K562 (cell line): ENCODE measurements around the gene RNF213. TPM values are rescaled to one million over a fixed set of nuclear protein-coding genes. Genes with fewer than 3 reads are reported as not detected.
A peak's percentile ranks its signal among the peaks of the same experiment; 100 is the strongest.

Experiments used
- ATAC-seq: fragments of 200-7000 bp; cut with Tn5 transposase; 3 replicates; pipeline ENCODE4 v1.9.1; 2020; ENCODE audit warnings: moderate library complexity
- BruUV-seq: library from RNA; stranded (reverse); fragments of 400-500 nt; replicated peaks from 2 replicates; lab custom pipeline; 2021; lab: Mats Ljungman, UMichigan
- CTCF ChIA-PET: fragments of 300-600 bp; formaldehyde crosslinking; extraction: SDS; loops from one replicate; lab custom pipeline; 2021; ENCODE audit warnings: low intra/inter-chr PET ratio; lab: Yijun Ruan, JAX
- POLR2A ChIA-PET: fragments of 300-600, 350-650 bp; sonication (Branson Sonifier 250); formaldehyde crosslinking; extraction: SDS; loops from one replicate; lab custom pipeline; 2021; ENCODE audit warnings: antibody characterized with exemption, inconsistent platforms; lab: Yijun Ruan, JAX
- DNase-seq, 4 experiments: peaks; one replicate each; pipeline versions ENCODE4 v3.0.0 to v3.0.0-alpha.2; 2011 to 2018; ENCODE audit warnings: low spot score in 3 of 4, mixed read lengths in 3 of 4; ENCODE audit errors: extremely low read depth in 1 of 4
- FAIRE-seq: peaks from 2 replicates; lab custom pipeline; 2011; peaks lifted over from hg19 to GRCh38; lab: Jason Lieb, UNC
- H2AFZ ChIP-seq: 2 replicates; pipeline ENCODE4 v1.6.0; 2011; ENCODE audit warnings: low read depth, low read length, control low read depth, inconsistent platforms
- H3K27ac ChIP-seq: fragments of 200-600 bp; 3 replicates; pipeline ENCODE4 v1.8.0; 2011; ENCODE audit warnings: low read depth, mild to moderate bottlenecking, control low read depth, inconsistent platforms, low read length, moderate library complexity, mixed read lengths; ENCODE audit errors: extremely low read depth
- H3K27me3 ChIP-seq, 2 experiments: fragments of 300-600 bp in 1 of 2; 2 replicates in 1 of 2; 3 replicates in 1 of 2; pipeline versions ENCODE4 v1.6.0 to v1.8.0; 2011; ENCODE audit warnings: inconsistent platforms in 2 of 2, low read length in 2 of 2, mild to moderate bottlenecking in 1 of 2, mixed read lengths in 1 of 2, moderate library complexity in 1 of 2; ENCODE audit not compliant: control insufficient read depth in 2 of 2, insufficient read depth in 2 of 2
- H3K36me3 ChIP-seq: fragments of 300-600 bp; 3 replicates; pipeline ENCODE4 v1.8.0; 2011; ENCODE audit warnings: mild to moderate bottlenecking, low read length, inconsistent platforms; ENCODE audit not compliant: control insufficient read depth, insufficient read depth
- H3K4me1 ChIP-seq, 2 experiments: fragments of 200-600 bp in 1 of 2; replicated peaks in 1 of 2; 2 replicates in 1 of 2; 3 replicates in 1 of 2; pipeline versions ENCODE4 v1.5.1 to v1.8.0; 2011; ENCODE audit warnings: inconsistent platforms in 2 of 2, low read length in 2 of 2, mild to moderate bottlenecking in 1 of 2, mixed read lengths in 1 of 2, moderate library complexity in 1 of 2; ENCODE audit not compliant: control insufficient read depth in 2 of 2, insufficient read depth in 2 of 2
- H3K4me2 ChIP-seq: 2 replicates; pipeline ENCODE4 v1.6.1; 2011; ENCODE audit warnings: low read length, control low read depth, inconsistent platforms, mixed read lengths; ENCODE audit not compliant: insufficient read depth
- H3K4me3 ChIP-seq: fragments of 200-600 bp; sonication (generic), shearing (Covaris generic); 2 replicates; pipeline ENCODE4 v1.5.1; 2016; ENCODE audit warnings: control low read depth, inconsistent platforms
- H3K79me2 ChIP-seq: fragments of 200-600 bp; 3 replicates; pipeline ENCODE4 v1.8.0; 2011; ENCODE audit warnings: low read length, inconsistent platforms; ENCODE audit not compliant: control insufficient read depth, insufficient read depth
- H3K9ac ChIP-seq, 2 experiments: 2 replicates each; pipeline versions ENCODE4 v1.6.0 to v1.6.1; 2011; ENCODE audit warnings: low read depth in 2 of 2, low read length in 2 of 2, control low read depth in 1 of 2, inconsistent platforms in 1 of 2, mild to moderate bottlenecking in 1 of 2, mixed read lengths in 1 of 2; ENCODE audit not compliant: insufficient read depth in 1 of 2
- H3K9me1 ChIP-seq: one replicate; pipeline ENCODE4 v1.6.0; 2011; ENCODE audit warnings: inconsistent platforms, mild to moderate bottlenecking, low read length, moderate library complexity; ENCODE audit not compliant: control insufficient read depth, insufficient read depth
- H3K9me3 ChIP-seq: replicated peaks from 2 replicates; pipeline ENCODE4 v1.5.1; 2011; ENCODE audit warnings: low read depth, low read length, inconsistent platforms; ENCODE audit not compliant: control insufficient read depth, insufficient read depth
- H4K20me1 ChIP-seq: replicated peaks from 2 replicates; pipeline ENCODE4 v1.6.1; 2011; ENCODE audit warnings: low read length, inconsistent platforms, mixed read lengths; ENCODE audit not compliant: control insufficient read depth, insufficient read depth
- BCOR ChIP-seq: fragments of 450-650 bp; IDR thresholded peaks from 2 replicates; pipeline ENCODE4 v1.6.1; 2016
- BRD9 ChIP-seq: fragments of 450-650 bp; IDR thresholded peaks from 2 replicates; pipeline ENCODE4 v1.6.1; 2018; ENCODE audit warnings: low read depth; ENCODE audit not compliant: partially characterized antibody
- GATA2 ChIP-seq: sonication (generic); formaldehyde crosslinking; IDR thresholded peaks from 2 replicates; pipeline ENCODE4 v1.4.0; 2020; ENCODE audit warnings: mild to moderate bottlenecking, missing genetic modification reagents
- KLF13 ChIP-seq: fragments of 450-650 bp; IDR thresholded peaks from 2 replicates; pipeline ENCODE4 v1.6.1; 2016; ENCODE audit warnings: missing genetic modification characterization, low read depth, mild to moderate bottlenecking, missing compliant biosample characterization, moderate library complexity, borderline replicate concordance
- POLR2B ChIP-seq: fragments of 450-650 bp; IDR thresholded peaks from 2 replicates; pipeline ENCODE4 v1.6.1; 2018; ENCODE audit warnings: low read depth; ENCODE audit not compliant: partially characterized antibody
- PRPF4 ChIP-seq: fragments of 200-400 bp; formaldehyde crosslinking; IDR thresholded peaks from one replicate; pipeline ENCODE4 v1.6.1; 2017; ENCODE audit warnings: low read length, low read depth, mild to moderate bottlenecking; ENCODE audit not compliant: insufficient read depth, poor library complexity, severe bottlenecking
- PTBP1 ChIP-seq: fragments of 200-400 bp; formaldehyde crosslinking; IDR thresholded peaks from 2 replicates; pipeline ENCODE4 v1.6.1; 2017; ENCODE audit warnings: low read depth, low read length
- RBM25 ChIP-seq: fragments of 200-400 bp; formaldehyde crosslinking; IDR thresholded peaks from 2 replicates; pipeline ENCODE4 v1.6.1; 2018; ENCODE audit warnings: low read length, low read depth, moderate library complexity; ENCODE audit not compliant: severe bottlenecking
- ZFX ChIP-seq: sonication (generic); formaldehyde crosslinking; IDR thresholded peaks from 2 replicates; pipeline ENCODE4 v1.8.0; 2022; ENCODE audit warnings: mild to moderate bottlenecking, missing genetic modification reagents, moderate library complexity
- ZNF212 ChIP-seq: fragments of 450-650 bp; formaldehyde crosslinking; IDR thresholded peaks from 2 replicates; pipeline ENCODE4 v1.4.0; 2020; ENCODE audit warnings: mild to moderate bottlenecking
- ZNF354B ChIP-seq: fragments of 250-450 bp; sonication (Bioruptor Pico); IDR thresholded peaks from 2 replicates; pipeline ENCODE4 v1.4.0; 2020
- WGBS: fragments of 100-300 bp; shearing (Covaris generic); methylation state at CpG from one replicate; pipeline ENCODE4 v1.1.6; 2016; ENCODE audit warnings: low coverage, mixed read lengths; ENCODE audit not compliant: insufficient coverage; ENCODE audit errors: missing lambda C conversion rate; 5-methylcytosine and 5-hydroxymethylcytosine counted together
- in situ Hi-C: fragments of 300-500 bp; cut with MboI; formaldehyde crosslinking; loops from 4 replicates; pipeline ENCODE4 v1.15.0; 2018; ENCODE audit warnings: inconsistent platforms, mixed read lengths
- intact Hi-C: fragments of 100-400 bp; cut with micrococcal nuclease; formaldehyde crosslinking; loops from 2 replicates; pipeline ENCODE4 v1.14.2; 2022
- polyA plus RNA-seq, 8 experiments: library from polyadenylated mRNA; depleted of rRNA in 4 of 8; stranded (reverse) in 5 of 8; unstranded in 3 of 8; fragments of >200 nt; fragmentation: Nextera tagmentation in 2 of 8; fragmentation: Illumina TruSeq in 1 of 8; extraction: Ambion mirVana in 2 of 8; extraction: Trizol in 1 of 8; gene quantifications; 2 replicates each; pipeline versions ENCODE4 v1.2.1 to v1.2.3, GENCODE V29; 2011 to 2014; ENCODE audit warnings: inconsistent platforms in 1 of 8, missing spikeins in 1 of 8
- total RNA-seq, 7 experiments: library from RNA; depleted of rRNA in 6 of 7; stranded (reverse); fragments of >200 nt in 6 of 7; fragmentation: Illumina TruSeq in 2 of 7; extraction: Trizol in 2 of 7; gene quantifications; 2 replicates each; pipeline versions ENCODE4 v1.2.1 to v1.2.3, GENCODE V29; 2011 to 2021; ENCODE audit warnings: low replicate concordance in 1 of 7
- TF ChIP-seq, protein P1 (sequence below): sonication (generic); formaldehyde crosslinking; IDR thresholded peaks from 2 replicates; pipeline ENCODE4 v1.8.1; 2023; ENCODE audit warnings: mild to moderate bottlenecking, missing genetic modification reagents
- TF ChIP-seq, protein P2 (sequence below): fragments of 450-650 bp; IDR thresholded peaks from 2 replicates; pipeline ENCODE4 v1.6.1; 2016; ENCODE audit warnings: missing biosample characterization, missing genetic modification characterization
- TF ChIP-seq, protein P3 (sequence below): fragments of 450-650 bp; formaldehyde crosslinking; IDR thresholded peaks from 2 replicates; pipeline ENCODE4 v1.4.0; 2022; ENCODE audit warnings: missing genetic modification characterization

Gene RNF213
- total and polyA plus RNA-seq, 9 of the 15 experiments (the other 6 are each of a cell fraction or from before 2014, with no cell fraction given), result 5.3 to 33.6 (median 17.9) TPM

DNA sequence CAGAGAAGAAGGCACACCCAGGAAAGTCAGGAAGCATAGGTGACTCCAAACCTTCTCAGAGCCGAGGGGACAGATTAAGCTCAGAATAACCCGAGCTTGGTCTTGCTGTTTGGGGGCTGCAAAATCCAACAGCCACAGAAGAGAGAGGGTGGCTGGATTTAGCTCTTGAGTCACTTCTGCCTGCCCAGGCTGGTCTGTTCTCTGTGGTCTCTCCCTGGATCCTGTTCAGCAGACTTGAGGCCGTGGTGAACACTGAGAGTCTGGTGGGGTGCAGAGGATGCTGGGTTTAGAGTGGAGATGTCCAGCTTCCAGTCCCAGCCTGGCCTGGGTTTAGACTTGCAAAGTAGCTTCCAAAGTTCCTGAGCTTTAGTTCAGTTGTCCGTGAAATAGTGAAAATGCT lies 31.6 kb upstream of the RNF213 start:
- H3K9me3 ChIP-seq, result no peaks in the 10 kb centered on the region
- POLR2A ChIA-PET, result interaction anchor here (0.7 to 2.9 kb wide), 2 partner anchors 10 to 207 kb away, joined by 3 to 9 read pairs; no protein-coding TSS in a partner anchor
- BruUV-seq, result no TSS peak

DNA sequence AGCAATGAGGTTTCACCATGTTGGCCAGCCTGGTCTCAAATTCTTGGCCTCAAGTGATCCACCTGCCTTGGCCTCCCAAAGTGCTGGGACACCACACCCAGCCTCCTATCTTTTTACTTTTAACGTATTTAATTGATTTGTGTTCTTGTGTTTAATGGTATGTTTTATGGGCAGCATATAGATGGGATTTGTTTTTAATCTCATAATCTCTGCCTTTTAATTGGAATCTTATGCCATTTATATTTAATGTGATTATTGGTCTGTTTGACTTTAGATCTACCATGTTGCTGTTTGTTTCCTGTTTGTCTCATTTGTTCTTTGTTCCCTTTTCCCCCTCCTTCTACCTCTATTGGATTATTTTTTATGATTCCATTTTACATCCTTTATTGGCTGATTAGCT lies 28.2 kb upstream of the RNF213 start:
- ChIA-PET POLR2A (no interaction called here), CTCF (no interaction called here)
- Histone ChIP-seq H3K36me3 (no peaks in the 10 kb centered on the region), H3K4me3 (no peak overlapping the region), H3K9ac (no peak overlapping the region), H3K27me3 (no peaks in the 10 kb centered on the region), H3K4me2 (no peak overlapping the region), H4K20me1 (no peaks in the 10 kb centered on the region), H2AFZ (no peak overlapping the region), H3K4me1 (peaks cover 0 to 4% of the 10 kb centered on the region in 2 experiments; a peak in 1 of 5 replicates), H3K79me2 (no peaks in the 10 kb centered on the region), H3K27ac (no peak overlapping the region), H3K9me3 (no peaks in the 10 kb centered on the region), H3K9me1 (no peaks in the 10 kb centered on the region)
- intact Hi-C loops (no loop called here), in situ Hi-C loops (no loop called here)
- DNase-seq, result no peak
- ATAC-seq, result no peak
- WGBS, result 45% methylated on average over 1 of the region's 1 CpG
- BruUV-seq, result no TSS peak
- peak; percentile 19 for FAIRE-seq
- TF ChIP-seq PTBP1, result no peak
- TF ChIP-seq, protein P1, sequence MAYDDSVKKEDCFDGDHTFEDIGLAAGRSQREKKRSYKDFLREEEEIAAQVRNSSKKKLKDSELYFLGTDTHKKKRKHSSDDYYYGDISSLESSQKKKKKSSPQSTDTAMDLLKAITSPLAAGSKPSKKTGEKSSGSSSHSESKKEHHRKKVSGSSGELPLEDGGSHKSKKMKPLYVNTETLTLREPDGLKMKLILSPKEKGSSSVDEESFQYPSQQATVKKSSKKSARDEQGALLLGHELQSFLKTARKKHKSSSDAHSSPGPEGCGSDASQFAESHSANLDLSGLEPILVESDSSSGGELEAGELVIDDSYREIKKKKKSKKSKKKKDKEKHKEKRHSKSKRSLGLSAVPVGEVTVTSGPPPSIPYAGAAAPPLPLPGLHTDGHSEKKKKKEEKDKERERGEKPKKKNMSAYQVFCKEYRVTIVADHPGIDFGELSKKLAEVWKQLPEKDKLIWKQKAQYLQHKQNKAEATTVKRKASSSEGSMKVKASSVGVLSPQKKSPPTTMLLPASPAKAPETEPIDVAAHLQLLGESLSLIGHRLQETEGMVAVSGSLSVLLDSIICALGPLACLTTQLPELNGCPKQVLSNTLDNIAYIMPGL (CRISPR knock-in tag), result no peak
- TF ChIP-seq RBM25, result peak; percentile 75
- TF ChIP-seq ZFX, result no peak
- no peak for TF ChIP-seq PRPF4
- no peak for TF ChIP-seq ZNF212 (CRISPR knock-in tag)
- TF ChIP-seq ZNF354B (CRISPR knock-in tag), result peak; percentile 89
- TF ChIP-seq BCOR, result 0 out of 2 replicates have a peak, but pooled peaks have one; percentile 38
- TF ChIP-seq, protein P2, sequence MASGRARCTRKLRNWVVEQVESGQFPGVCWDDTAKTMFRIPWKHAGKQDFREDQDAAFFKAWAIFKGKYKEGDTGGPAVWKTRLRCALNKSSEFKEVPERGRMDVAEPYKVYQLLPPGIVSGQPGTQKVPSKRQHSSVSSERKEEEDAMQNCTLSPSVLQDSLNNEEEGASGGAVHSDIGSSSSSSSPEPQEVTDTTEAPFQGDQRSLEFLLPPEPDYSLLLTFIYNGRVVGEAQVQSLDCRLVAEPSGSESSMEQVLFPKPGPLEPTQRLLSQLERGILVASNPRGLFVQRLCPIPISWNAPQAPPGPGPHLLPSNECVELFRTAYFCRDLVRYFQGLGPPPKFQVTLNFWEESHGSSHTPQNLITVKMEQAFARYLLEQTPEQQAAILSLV (tag), result no peak
- no peak for TF ChIP-seq GATA2 (CRISPR knock-in tag)
- TF ChIP-seq, protein P3, sequence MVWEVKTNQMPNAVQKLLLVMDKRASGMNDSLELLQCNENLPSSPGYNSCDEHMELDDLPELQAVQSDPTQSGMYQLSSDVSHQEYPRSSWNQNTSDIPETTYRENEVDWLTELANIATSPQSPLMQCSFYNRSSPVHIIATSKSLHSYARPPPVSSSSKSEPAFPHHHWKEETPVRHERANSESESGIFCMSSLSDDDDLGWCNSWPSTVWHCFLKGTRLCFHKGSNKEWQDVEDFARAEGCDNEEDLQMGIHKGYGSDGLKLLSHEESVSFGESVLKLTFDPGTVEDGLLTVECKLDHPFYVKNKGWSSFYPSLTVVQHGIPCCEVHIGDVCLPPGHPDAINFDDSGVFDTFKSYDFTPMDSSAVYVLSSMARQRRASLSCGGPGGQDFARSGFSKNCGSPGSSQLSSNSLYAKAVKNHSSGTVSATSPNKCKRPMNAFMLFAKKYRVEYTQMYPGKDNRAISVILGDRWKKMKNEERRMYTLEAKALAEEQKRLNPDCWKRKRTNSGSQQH (CRISPR knock-in tag), result no peak
- no peak for TF ChIP-seq POLR2B

More for the DNA sequence above, 31.6 kb upstream of the RNF213 start:
- DNase-seq, result no peak
- no peak for ATAC-seq
- Histone ChIP-seq H4K20me1 (no peaks in the 10 kb centered on the region), H3K4me3 (no peak overlapping the region), H3K36me3 (no peaks in the 10 kb centered on the region), H2AFZ (no peak overlapping the region), H3K4me1 (peaks cover 0 to 8% of the 10 kb centered on the region in 2 experiments; a peak in 2 of 5 replicates), H3K79me2 (no peaks in the 10 kb centered on the region), H3K9ac (no peak overlapping the region), H3K27me3 (no peaks in the 10 kb centered on the region), H3K27ac (no peak overlapping the region), H3K4me2 (no peak overlapping the region), H3K9me1 (no peaks in the 10 kb centered on the region)
- CTCF ChIA-PET, result no interaction called here
- WGBS, result 23% methylated on average over 4 of the region's 4 CpGs
- no peak for TF ChIP-seq KLF13 (tag)
- TF ChIP-seq BRD9, result no peak
- FAIRE-seq, result no peak
- in situ Hi-C loops, result no loop called here
- intact Hi-C loops, result no loop called here
